ENCODE results near the gene CEP63.
"Not testable (repeated sequence)": the region's sequence is repeated elsewhere in the genome, so short reads cannot be mapped to it uniquely, and the experiment has no call there.

The CEP63 gene

GRCh38 chr3:134525293-134525692, 39.4 kb downstream of the CEP63 start:
- no peak for DNase-seq

GRCh38 chr3:134526319-134526718, 40.5 kb downstream of the CEP63 start:
- no peak for DNase-seq

- DNase-seq, result no peak
Measured at GRCh38 chr3:134527037-134527436, 41.2 kb downstream of the CEP63 start.

GRCh38 chr3:134527538-134528186, 41.8 kb downstream of the CEP63 start:
- DNase-seq, result no peak

GRCh38 chr3:134533493-134533892, 47.6 kb downstream of the CEP63 start:
- DNase-seq, result no peak

- DNase-seq, result no peak
Measured at GRCh38 chr3:134535186-134535970, 49.5 kb downstream of the CEP63 start.

- no peak for DNase-seq
Measured at GRCh38 chr3:134536781-134537180, 50.9 kb downstream of the CEP63 start.

- DNase-seq, result no peak
Measured at GRCh38 chr3:134542287-134542958, 56.6 kb downstream of the CEP63 start.

- DNase-seq, result no peak
Measured at GRCh38 chr3:134543113-134543512, 57.3 kb downstream of the CEP63 start.

- DNase-seq, result no peak
Measured at GRCh38 chr3:134544316-134544715, 58.5 kb downstream of the CEP63 start.

- not testable (repeated sequence) for DNase-seq
Measured at GRCh38 chr3:134544783-134545182, 58.9 kb downstream of the CEP63 start.

- DNase-seq, result no peak
Measured at GRCh38 chr3:134545818-134546217, 60.0 kb downstream of the CEP63 start.

GRCh38 chr3:134552784-134553183, 66.9 kb downstream of the CEP63 start:
- DNase-seq, result no peak

- DNase-seq, result no peak
Measured at GRCh38 chr3:134559591-134559990, 73.7 kb downstream of the CEP63 start.

- no peak for DNase-seq
Measured at GRCh38 chr3:134562055-134562454, 76.2 kb downstream of the CEP63 start.

- no peak for DNase-seq
Measured at GRCh38 chr3:134563601-134564000, 77.7 kb downstream of the CEP63 start.

- no peak for DNase-seq
Measured at GRCh38 chr3:134564991-134565390, 79.1 kb downstream of the CEP63 start.

- DNase-seq, result no peak
Measured at GRCh38 chr3:134567605-134568004, 81.7 kb downstream of the CEP63 start.

- no peak for DNase-seq
Measured at GRCh38 chr3:134568790-134569189, 82.9 kb downstream of the CEP63 start.

GRCh38 chr3:134569899-134570298, 84.0 kb downstream of the CEP63 start:
- DNase-seq, result not testable (repeated sequence)

GRCh38 chr3:134576426-134576825, 90.6 kb downstream of the CEP63 start:
- peak; percentile 95 for DNase-seq

- DNase-seq, result no peak
Measured at GRCh38 chr3:134576831-134577230, 91.0 kb downstream of the CEP63 start.

GRCh38 chr3:134579141-134579665, 93.3 kb downstream of the CEP63 start:
- DNase-seq, result no peak

GRCh38 chr3:134590766-134591165, 104.9 kb downstream of the CEP63 start:
- DNase-seq, result no peak
